Naive thymus-derived CD8-positive, alpha-beta T cell (primary cell): ENCODE results near the gene TMEM18. TPM values are rescaled to one million over a fixed set of nuclear protein-coding genes. Genes with fewer than 3 reads are reported as not detected.

Source experiments
- ATAC-seq, 2 donors: fragments of 150-1000 bp; cut with Tn5 transposase in 1 of 2; sonication (Bioruptor Pico), chemical (Tn5 transposase) in 1 of 2; 1 replicate in 1 of 2; 2 replicates in 1 of 2; pipeline ENCODE4 v1.10.0; 2021; ENCODE audit warnings: mild to moderate bottlenecking in 2 of 2, moderate library complexity in 2 of 2
- POLR2A ChIA-PET: fragments of 350-600 bp; sonication (Branson Sonifier 250); formaldehyde crosslinking; loops from one replicate; lab custom pipeline; 2021; ENCODE audit warnings: antibody characterized with exemption; lab: Charles Lee
- DNase-seq, 10 donors: peaks; one replicate each; pipeline versions ENCODE4 v3.0.0 to v3.0.0-alpha.2; 2020 to 2022
- H3K27ac Mint-ChIP-seq, 10 donors: one replicate each; pipeline ENCODE4 v1.8.0; 2020 to 2022; ENCODE audit warnings: mild to moderate bottlenecking in 10 of 10, mixed read lengths in 10 of 10, moderate library complexity in 4 of 10, inconsistent platforms in 1 of 10
- H3K27me3 Mint-ChIP-seq, 5 donors: one replicate each; pipeline ENCODE4 v1.8.0; 2021 to 2022; ENCODE audit warnings: mixed read lengths in 5 of 5
- H3K36me3 Mint-ChIP-seq, 3 donors: one replicate each; pipeline ENCODE4 v1.8.0; 2020 to 2022; ENCODE audit warnings: mixed read lengths in 3 of 3, mild to moderate bottlenecking in 2 of 3, inconsistent platforms in 1 of 3
- H3K4me1 Mint-ChIP-seq, 4 donors: one replicate each; pipeline ENCODE4 v1.8.0; 2021 to 2022; ENCODE audit warnings: mixed read lengths in 4 of 4
- H3K4me3 Mint-ChIP-seq, 10 donors: one replicate each; pipeline ENCODE4 v1.8.0; 2020 to 2022; ENCODE audit warnings: mild to moderate bottlenecking in 10 of 10, mixed read lengths in 10 of 10, moderate library complexity in 6 of 10, inconsistent platforms in 1 of 10
- H3K9me3 Mint-ChIP-seq, 9 donors: one replicate each; pipeline ENCODE4 v1.8.0; 2020 to 2022; ENCODE audit warnings: mixed read lengths in 9 of 9, mild to moderate bottlenecking in 3 of 9, inconsistent platforms in 1 of 9, moderate library complexity in 1 of 9
- polyA plus RNA-seq, 3 donors: library from polyadenylated mRNA; unstranded; fragments of 300-500 nt; fragmentation: Illumina TruSeq; gene quantifications; one replicate each; pipeline ENCODE4 v1.2.3, GENCODE V29; 2021
- total RNA-seq, 8 experiments: library from RNA in 2 of 8; stranded (reverse) in 2 of 8; gene quantifications; one replicate each; pipeline ENCODE4 v1.2.3 and lab custom pipeline; 2021 to 2026

TMEM18 gene
- total and polyA plus RNA-seq, 5 experiments from 2014 or later = 22.1 to 41.4 (median 29.8) TPM

GRCh38 chr2:655626-656025 is 21.6 kb downstream of the TMEM18 start:
- POLR2A ChIA-PET = no interaction called here
- Mint-ChIP-seq H3K27ac (peak overlapping the region in 3 of 10 donors; percentile 10 to 30 (median 29)), H3K4me3 (peak overlapping the region in 2 of 10 donors; percentile 14 to 30), H3K36me3 (no peaks in the 10 kb centered on the region), H3K9me3 (no peaks in the 10 kb centered on the region), H3K4me1 (peaks cover 13 to 59% (median 48%) of the 10 kb centered on the region in 4 donors), H3K27me3 (peaks cover 0 to 4% (median 0%) of the 10 kb centered on the region in 5 donors)
- ATAC-seq (no peak), DNase-seq (peak in 1 of 10 donors; percentile 9)

GRCh38 chr2:654896-655295 is 22.3 kb downstream of the TMEM18 start:
- peak in 1 of 10 donors; percentile 6 for DNase-seq
- Mint-ChIP-seq H3K9me3 (no peaks in the 10 kb centered on the region), H3K4me1 (peaks cover 13 to 59% (median 47%) of the 10 kb centered on the region in 4 donors), H3K36me3 (no peaks in the 10 kb centered on the region), H3K27me3 (peaks cover 0 to 4% (median 0%) of the 10 kb centered on the region in 5 donors), H3K27ac (peak overlapping the region in 2 of 10 donors; percentile 9 to 46), H3K4me3 (peak overlapping the region in 2 of 10 donors; percentile 14 to 30)
- POLR2A ChIA-PET = no interaction called here
- ATAC-seq = no peak

DNA sequence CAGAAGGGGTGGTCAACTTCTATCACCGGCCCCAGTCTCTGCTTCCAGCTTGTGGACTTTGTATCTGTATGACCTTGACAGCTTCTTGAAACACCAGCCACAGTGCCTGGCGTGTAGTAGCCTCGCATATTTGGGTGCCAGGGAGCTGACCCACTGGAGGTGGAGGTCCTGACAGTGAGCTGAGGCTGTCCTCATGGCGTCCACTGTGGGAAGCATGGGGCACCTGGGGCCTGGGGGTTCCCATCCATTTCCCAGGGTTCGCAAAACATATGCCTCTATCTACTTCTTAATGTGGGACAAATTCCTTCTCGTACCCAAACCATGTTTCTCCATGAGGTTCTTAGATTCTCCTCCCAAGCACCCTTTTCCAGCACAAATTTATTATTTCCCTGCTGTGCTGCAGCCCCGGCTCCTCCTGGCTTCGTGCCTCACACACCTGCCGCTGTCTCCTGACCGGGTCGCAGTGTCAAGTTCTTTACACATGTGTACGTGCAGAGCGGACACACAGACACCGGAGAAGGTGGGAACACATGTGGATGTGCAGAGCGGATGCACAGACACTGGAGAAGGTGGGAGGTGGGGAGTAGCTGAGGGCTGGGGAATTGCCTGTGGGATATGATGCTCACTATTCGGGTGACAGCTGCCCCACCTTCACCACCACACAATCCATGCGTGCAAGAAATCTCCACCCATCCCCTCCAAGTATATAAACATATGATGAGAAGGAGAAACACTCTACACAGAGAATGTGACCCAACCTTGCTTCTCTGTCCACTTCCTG is 23.4 kb downstream of the TMEM18 start:
- Mint-ChIP-seq H3K36me3 (no peaks in the 10 kb centered on the region), H3K4me3 (peak overlapping the region in 1 of 10 donors; percentile 4), H3K27ac (peak overlapping the region in 1 of 10 donors; percentile 17), H3K9me3 (no peaks in the 10 kb centered on the region), H3K27me3 (no peaks in the 10 kb centered on the region), H3K4me1 (peaks cover 13 to 55% (median 43%) of the 10 kb centered on the region in 4 donors)
- DNase-seq (peak in 1 of 10 donors; percentile 10), ATAC-seq (no peak)
- POLR2A ChIA-PET = no interaction called here

DNA sequence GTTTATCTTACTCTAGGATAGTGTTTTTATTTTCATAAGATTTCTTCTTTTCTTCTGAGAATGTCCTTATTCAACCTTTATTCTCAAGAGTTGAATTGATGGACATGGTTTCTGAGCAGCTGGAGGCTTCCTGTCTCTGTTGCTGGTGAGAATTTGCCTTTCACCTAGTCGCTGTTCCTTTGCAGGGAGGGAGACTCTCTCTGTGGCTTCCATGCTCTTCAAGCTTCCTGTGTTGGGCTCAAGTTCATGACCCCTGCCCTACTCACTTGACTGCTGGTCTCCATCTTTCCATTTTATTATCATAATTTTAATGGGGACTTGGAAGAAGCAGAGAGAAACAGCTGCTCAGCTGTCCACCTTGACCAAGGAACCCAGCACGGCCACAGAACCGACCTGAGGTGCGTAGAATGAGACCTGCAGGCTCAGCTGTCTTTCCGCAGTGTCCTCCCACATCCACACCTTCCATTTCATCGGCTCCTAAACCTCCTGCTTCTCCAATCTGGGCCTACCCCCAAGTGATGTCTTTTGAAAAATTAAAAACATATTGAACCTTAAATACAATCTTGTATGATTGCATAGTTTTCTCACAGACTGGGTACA is 24.2 kb downstream of the TMEM18 start:
- peaks cover 11 to 51% (median 43%) of the 10 kb centered on the region in 4 donors for H3K4me1 Mint-ChIP-seq
- no peaks in the 10 kb centered on the region for H3K27me3 Mint-ChIP-seq
- H3K9me3 Mint-ChIP-seq = no peaks in the 10 kb centered on the region
- POLR2A ChIA-PET = no interaction called here
- peak overlapping the region in 2 of 10 donors; percentile 10 to 28 for H3K4me3 Mint-ChIP-seq
- peak overlapping the region in 1 of 10 donors; percentile 62 for H3K27ac Mint-ChIP-seq
- DNase-seq = no peak
- ATAC-seq = no peak
- no peaks in the 10 kb centered on the region for H3K36me3 Mint-ChIP-seq

DNA sequence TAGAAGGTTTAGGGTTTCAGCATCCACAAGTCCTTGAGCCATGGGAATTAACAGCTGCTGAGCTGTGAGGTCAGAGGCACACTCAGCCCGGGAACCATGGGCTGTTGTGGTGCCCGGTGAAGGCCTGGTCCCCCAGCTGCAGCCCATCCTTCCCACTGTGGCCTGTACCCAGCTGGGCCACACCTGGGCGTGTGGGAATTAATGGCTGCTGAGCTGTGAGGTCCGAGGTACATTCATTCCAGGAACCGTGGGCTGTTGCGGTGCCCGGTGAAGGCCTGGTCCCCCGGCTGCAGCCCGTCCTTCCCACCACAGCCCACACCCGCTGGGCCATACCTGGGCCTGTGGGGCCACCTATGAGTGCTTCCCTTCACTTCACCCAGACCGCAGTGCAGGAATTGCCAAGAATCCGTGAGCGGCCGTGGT is 25.2 kb downstream of the TMEM18 start:
- no peaks in the 10 kb centered on the region for H3K36me3 Mint-ChIP-seq
- POLR2A ChIA-PET = no interaction called here
- ATAC-seq (no peak), DNase-seq (peak in 1 of 10 donors; percentile 3)
- no peaks in the 10 kb centered on the region for H3K9me3 Mint-ChIP-seq
- H3K27me3 Mint-ChIP-seq = peaks cover 0 to 4% (median 0%) of the 10 kb centered on the region in 5 donors
- peaks cover 7 to 43% (median 34%) of the 10 kb centered on the region in 4 donors for H3K4me1 Mint-ChIP-seq
- H3K27ac Mint-ChIP-seq = no peak overlapping the region
- H3K4me3 Mint-ChIP-seq = no peak overlapping the region

GRCh38 chr2:650343-651310 is 26.6 kb downstream of the TMEM18 start:
- Mint-ChIP-seq H3K9me3 (no peaks in the 10 kb centered on the region), H3K4me1 (peaks cover 5 to 30% (median 21%) of the 10 kb centered on the region in 4 donors), H3K4me3 (no peak overlapping the region), H3K27ac (peak overlapping the region in 1 of 10 donors; percentile 14), H3K27me3 (peaks cover 0 to 11% (median 3%) of the 10 kb centered on the region in 5 donors), H3K36me3 (no peaks in the 10 kb centered on the region)
- POLR2A ChIA-PET = interaction anchor here (0.6 kb wide), 1 partner anchor 48 kb away, joined by 3 read pairs; no protein-coding TSS in a partner anchor
- no peak for ATAC-seq
- DNase-seq = peak in 1 of 10 donors; percentile 3

DNA sequence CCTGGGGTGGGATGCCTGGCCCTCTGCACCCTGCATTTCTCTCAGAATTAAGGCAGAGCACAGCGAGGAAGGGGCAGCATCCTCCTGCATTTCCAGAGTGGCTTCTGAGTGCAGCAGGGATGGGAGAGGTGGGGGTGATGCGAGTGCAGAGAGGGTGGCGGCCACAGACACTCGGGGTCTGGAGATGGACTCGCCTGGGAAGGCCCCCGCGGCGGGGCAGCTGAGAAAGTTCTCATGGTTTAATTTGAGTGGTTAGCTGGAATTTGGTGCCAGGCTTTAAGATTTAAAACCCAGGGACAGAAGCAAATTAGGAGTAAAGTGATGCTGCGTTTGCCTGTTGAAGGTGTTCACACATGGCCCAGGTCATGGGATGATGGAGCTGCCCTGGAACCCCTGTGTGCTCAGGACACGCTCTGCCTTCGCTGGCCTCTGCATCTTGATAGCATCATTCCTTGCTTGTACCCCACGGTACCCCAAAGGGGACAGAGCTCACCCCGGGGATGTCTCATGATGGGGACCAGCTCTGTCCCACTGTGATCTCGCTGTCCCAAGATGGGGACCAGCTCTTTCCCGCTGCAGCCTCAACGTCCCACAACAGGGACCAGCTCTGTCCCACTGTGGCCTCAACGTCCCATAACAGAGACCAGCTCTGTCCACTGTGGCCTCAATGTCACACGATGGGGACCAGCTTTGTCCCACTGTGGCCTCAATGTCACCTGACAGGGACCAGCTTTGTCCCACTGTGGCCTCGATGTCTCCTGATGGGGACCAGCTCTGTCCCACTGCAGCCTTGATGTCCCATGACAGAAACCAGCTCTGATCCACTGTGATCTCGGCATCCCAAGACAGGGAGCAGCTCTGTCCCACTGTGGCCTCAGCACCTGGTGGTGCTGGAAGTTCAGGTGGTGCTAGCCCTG is 27.5 kb downstream of the TMEM18 start:
- H3K27ac Mint-ChIP-seq = peak overlapping the region in 1 of 10 donors; percentile 14
- no peak overlapping the region for H3K4me3 Mint-ChIP-seq
- DNase-seq = peak in 1 of 10 donors; percentile 14
- no peaks in the 10 kb centered on the region for H3K9me3 Mint-ChIP-seq
- no peak for ATAC-seq
- H3K4me1 Mint-ChIP-seq = peaks cover 5 to 20% (median 13%) of the 10 kb centered on the region in 4 donors
- H3K36me3 Mint-ChIP-seq = no peaks in the 10 kb centered on the region
- H3K27me3 Mint-ChIP-seq = peaks cover 0 to 15% (median 3%) of the 10 kb centered on the region in 5 donors
- POLR2A ChIA-PET = interaction anchor here (0.6 kb wide), 1 partner anchor 47 kb away, joined by 3 read pairs; no protein-coding TSS in a partner anchor

DNA sequence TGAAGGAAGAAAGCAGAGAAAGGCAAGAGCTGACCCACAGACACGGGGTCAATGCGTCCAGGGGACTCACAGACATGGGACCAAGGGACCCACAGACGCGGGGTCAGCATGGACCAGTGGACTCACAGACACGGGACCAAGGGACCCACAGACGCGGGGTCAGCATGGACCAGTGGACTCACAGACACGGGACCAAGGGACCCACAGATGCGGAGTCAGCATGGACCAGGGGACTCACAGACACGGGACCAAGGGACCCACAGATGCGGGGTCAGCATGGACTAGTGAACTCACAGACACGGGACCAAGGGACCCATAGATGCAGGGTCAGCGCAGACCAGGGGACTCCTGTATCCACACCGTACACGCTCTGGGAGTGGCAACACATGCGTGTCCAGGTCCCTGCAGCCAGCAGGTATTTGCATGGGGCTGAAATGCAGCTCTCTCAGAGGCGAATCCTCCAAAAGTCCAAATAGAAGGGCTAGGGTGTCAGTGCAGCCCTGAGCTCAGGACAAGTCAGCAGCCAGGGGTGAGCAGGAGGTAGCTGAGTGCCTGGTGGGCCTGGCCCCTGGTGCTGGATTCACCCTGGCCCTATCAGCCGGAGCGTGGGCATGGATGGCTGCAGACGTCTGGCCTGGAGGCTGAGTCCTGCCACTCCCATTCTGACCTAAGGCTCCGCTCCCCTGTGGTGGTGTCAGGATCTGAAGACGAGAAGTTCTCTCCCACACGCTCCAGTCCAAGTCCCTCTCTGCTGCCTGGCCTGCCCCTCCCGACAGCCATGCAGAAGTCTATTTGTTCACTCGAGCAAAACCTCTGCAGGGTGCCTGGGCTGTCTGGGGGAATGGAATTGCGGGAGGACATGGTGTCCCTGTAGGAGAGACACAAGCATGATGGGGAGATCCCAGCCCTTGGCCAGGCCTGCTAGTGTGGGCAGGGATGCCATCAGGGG is 28.5 kb downstream of the TMEM18 start:
- Mint-ChIP-seq H3K36me3 (no peaks in the 10 kb centered on the region), H3K4me1 (peaks cover under 1 to 11% (median 6%) of the 10 kb centered on the region in 4 donors), H3K27ac (peak overlapping the region in 1 of 10 donors; percentile 62), H3K27me3 (peaks cover 2 to 25% (median 8%) of the 10 kb centered on the region in 5 donors), H3K9me3 (no peaks in the 10 kb centered on the region), H3K4me3 (no peak overlapping the region)
- ATAC-seq = no peak
- DNase-seq = peak in 1 of 10 donors; percentile 11
- POLR2A ChIA-PET = no interaction called here

DNA sequence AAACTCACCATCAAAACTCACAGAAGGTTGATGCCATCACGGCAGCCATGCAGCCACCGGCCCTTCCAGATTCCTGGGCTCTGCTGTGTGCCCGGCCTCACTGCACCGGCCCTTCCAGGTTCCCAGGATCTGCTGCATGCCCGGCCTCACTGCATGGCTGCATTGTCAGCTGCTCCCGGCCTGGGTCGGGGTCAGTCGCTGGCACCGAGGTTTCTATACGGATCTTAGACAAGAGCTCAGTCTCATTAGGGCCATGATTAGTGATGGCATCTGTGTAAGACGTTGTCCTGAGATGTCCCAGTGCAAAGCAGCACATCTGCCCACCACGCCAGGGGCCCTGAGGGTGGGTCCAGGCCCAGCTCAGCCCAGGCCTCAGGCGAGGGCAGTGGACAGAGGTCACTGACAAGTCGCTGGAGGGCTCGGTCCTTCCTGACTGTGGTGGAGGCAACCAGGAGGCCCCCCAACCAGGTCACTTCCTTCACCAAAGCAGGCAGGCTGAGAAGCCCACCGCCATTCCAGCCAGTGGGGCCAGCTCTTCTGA is 29.4 kb downstream of the TMEM18 start:
- no peak overlapping the region for H3K4me3 Mint-ChIP-seq
- no peaks in the 10 kb centered on the region for H3K9me3 Mint-ChIP-seq
- no peak overlapping the region for H3K27ac Mint-ChIP-seq
- H3K27me3 Mint-ChIP-seq = peaks cover 2 to 26% (median 8%) of the 10 kb centered on the region in 5 donors
- ATAC-seq (no peak), DNase-seq (peak in 1 of 10 donors; percentile 11)
- POLR2A ChIA-PET = no interaction called here
- H3K4me1 Mint-ChIP-seq = peaks cover 0 to 3% (median 2%) of the 10 kb centered on the region in 4 donors
- H3K36me3 Mint-ChIP-seq = no peaks in the 10 kb centered on the region

- ATAC-seq (no peak), DNase-seq (peak in 1 of 10 donors; percentile 4)
- Mint-ChIP-seq H3K9me3 (no peaks in the 10 kb centered on the region), H3K27me3 (peaks cover 2 to 26% (median 8%) of the 10 kb centered on the region in 5 donors), H3K36me3 (no peaks in the 10 kb centered on the region), H3K27ac (no peak overlapping the region), H3K4me1 (no peaks in the 10 kb centered on the region), H3K4me3 (no peak overlapping the region)
- POLR2A ChIA-PET = no interaction called here
Observed at GRCh38 chr2:647003-647560, 30.1 kb downstream of the TMEM18 start.
